ENCODE data around the gene ERC1. TPM values are rescaled to one million over a fixed set of nuclear protein-coding genes. Genes with fewer than 3 reads are reported as not detected.
"Not testable (repeated sequence)": the region's sequence is repeated elsewhere in the genome, so short reads cannot be mapped to it uniquely, and the experiment has no call there.

The ERC1 gene
- total RNA-seq, 1 experiment from 2014 or later = 7.7 TPM

DNA sequence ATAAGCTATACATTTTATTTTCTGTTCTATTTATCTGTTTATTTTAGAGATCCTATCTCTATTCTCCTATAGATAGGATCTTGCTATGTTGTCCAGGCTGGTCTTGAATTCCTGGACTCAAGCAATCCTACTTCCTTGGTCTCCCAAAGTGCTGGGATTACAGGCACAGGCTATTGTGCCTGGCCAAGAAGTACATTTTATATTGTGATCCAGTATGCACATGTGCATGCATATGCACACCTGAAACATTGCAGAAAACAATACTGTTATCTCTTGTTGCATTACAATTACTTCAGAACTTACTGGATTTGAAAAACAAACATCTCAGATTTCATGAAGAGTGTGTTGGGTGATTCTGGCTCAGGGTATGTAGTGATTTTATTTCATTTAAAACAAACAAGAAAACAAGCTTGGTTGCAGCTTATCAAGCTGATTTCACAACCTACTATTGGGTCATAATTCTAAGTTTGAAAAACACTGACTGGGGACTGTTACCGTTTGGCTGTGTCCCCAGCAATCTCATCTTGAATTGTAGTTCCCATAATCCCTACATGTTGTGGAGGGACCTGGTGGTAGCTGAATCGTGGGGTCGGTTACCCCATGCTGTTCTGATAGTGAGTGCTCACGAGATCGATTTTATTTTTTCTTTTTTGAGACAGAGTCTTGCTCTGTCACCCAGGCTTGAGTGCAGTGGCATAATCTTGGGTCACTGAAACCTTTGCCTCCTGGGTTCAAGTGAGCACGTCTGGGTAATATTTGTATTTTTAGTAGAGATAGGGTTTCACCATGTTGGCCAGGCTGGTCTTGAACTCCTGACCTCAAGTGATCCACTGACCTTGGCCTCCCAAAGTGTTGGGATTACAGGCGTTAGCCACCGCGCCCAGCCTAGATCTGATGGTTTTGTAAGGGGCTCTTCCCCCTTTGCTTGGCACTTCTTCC lies 31.3 kb downstream of the ERC1 start:
- DNase-seq (ENCODE audit: low spot score) = no peak

DNA sequence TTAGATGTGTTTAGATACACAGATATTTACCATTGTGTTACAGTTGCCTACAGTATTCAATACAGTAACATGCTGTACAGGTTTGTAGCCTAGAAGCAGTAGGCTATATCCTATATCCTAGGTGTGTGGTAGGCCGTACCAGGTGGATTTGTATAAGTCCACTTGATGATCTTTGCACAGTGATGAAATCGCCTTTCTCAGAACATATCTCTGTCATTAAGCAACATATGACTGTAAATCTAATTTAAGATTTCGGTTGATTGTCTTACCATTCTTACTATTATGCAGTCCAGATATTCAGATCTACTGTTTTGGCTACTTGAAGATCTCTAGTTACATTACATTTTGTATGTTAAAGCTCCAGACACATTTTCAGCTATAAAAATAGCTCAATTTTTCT lies 39.8 kb downstream of the ERC1 start:
- no peak for DNase-seq (ENCODE audit: low spot score)

DNA sequence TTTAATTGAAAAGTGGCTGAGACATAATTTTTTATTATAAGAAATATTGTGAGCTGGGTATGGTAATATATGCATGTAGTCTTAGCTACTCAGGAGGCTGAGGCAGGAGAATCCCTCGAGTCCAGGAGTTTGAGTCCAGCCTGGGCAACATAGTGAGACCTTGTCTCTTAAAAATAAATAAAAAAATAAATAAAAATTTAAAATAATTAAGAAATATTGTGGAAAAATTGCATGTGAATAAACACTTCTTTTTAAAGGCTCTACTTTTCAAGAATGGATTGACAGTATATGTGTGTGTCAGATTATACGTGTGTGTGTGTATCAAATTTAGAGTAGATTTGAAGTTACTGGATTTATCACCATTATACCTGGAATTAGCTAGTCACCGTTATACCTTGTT lies 43.2 kb downstream of the ERC1 start:
- no peak for DNase-seq (ENCODE audit: low spot score)

- DNase-seq (ENCODE audit: low spot score) = no peak
Observed at GRCh38 chr12:1034751-1035457, 43.9 kb downstream of the ERC1 start.

GRCh38 chr12:1041478-1041877 lies 50.5 kb downstream of the ERC1 start:
- DNase-seq (ENCODE audit: low spot score) = no peak

DNA sequence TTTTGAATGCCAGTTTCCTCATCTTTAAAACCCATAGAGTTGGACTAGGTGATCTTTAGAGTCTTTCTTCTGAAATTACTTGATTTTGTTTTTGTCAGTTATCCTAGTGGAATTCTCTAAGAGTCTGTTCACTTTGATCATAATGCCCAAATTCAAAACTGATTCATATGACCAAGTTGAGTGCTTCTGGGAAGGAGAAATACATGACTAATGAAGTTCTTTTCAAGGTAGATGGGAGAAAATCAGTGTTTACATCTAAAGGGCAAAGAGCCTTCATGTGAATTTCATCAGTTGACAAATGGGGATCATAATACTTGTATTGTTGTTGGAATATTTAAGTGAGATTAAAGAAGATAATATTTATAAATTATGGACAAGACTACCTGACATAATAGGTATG lies 53.2 kb downstream of the ERC1 start:
- DNase-seq (ENCODE audit: low spot score) = no peak

DNA sequence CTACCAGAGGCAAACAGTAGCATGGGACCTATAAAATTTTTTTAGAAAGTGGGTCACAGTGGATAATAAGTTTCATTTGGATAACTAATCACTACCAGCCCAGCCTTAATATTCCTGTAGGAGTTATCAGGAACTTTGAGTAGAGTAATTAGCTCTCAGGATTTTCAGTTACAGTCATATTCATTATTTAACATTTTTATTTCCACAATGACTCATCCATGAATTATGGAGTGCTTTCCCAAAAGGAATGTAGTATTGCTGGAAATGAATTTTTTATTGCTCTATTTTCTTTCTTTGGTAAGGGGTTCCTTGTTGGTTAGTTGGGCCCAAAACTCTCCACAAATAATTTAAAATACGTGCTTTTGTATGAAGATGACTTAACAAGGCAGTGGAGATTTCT lies 53.7 kb downstream of the ERC1 start:
- DNase-seq (ENCODE audit: low spot score) = peak; percentile 21

DNA sequence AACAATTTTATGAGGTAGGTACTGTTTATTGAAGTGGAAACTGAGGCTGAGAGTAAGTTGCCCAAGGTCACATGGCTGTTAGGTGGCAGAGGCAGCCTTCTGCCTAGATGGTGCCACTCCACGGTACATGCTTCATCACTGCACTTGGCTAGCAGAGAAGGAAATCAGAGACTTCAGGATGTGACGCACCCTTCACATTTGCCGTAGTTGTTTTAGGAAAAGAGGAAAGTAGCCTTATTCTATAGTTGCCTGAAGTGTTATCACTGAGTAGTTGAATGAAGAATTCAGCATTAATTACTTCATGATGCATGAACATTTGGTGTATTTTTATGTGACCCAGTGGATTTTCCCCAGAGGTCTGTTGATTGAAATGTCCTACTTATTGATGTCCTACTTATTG lies 55.7 kb downstream of the ERC1 start:
- no peak for DNase-seq (ENCODE audit: low spot score)

GRCh38 chr12:1047898-1048660 lies 57.1 kb downstream of the ERC1 start:
- DNase-seq (ENCODE audit: low spot score) = no peak

- DNase-seq (ENCODE audit: low spot score) = no peak
Observed at GRCh38 chr12:1050059-1050707, 59.2 kb downstream of the ERC1 start.

GRCh38 chr12:1051672-1052071 lies 60.6 kb downstream of the ERC1 start:
- DNase-seq (ENCODE audit: low spot score) = not testable (repeated sequence)

DNA sequence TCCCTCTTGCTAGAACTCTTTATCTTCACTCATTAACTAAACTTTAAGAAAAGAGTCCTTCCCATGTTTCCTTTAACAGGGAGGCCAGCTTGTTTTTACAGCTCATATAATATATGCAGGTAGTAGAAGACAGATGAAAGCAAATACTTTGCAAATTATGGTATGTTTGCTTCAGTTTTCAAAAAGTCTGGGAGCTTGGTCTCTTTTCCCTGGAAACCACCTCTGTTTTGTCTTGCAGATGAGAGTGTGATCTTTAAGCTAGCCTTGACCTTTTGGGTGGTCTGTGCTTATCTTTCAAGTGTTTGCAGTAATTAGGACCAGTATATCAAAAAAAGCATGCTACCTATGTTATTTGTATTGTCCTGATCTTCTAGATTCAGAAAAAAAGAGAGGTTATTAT lies 62.7 kb downstream of the ERC1 start:
- no peak for DNase-seq (ENCODE audit: low spot score)

DNA sequence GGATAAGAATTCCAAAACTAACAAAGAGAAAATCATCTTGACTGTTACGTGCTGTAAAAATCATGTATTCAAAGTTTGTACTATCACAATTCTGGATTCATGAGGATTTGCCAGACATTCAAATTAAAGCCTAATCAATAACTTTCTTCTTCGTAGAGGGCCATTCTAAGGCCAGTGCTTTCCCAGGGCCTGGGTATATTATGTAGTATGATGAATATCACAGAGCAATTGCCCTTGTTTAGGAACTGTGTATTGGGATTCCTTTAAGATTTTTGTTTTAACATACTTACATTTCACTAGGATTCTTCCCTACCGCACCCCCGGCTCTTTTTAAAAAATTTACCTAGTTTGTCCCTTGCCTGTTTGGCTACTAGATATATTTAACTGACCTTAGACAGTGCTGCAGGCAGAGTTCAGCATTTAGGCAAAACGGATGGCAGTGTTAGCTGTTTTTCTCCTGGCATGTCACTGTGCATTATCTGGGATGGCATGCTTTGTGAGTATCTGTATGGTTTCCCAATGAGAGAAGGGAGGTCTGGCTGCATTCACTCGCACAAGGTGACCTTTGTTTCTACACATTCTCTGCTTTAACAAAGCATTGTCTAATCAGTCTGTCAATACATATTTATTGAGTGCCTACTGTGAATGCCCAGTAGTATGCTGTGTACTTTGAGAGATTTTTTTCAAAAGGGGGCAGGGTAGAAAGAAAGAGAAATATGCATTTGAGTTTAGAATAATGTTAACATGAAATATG lies 63.3 kb downstream of the ERC1 start:
- DNase-seq (ENCODE audit: low spot score) = no peak

- no peak for DNase-seq (ENCODE audit: low spot score)
Observed at GRCh38 chr12:1056390-1056789, 65.4 kb downstream of the ERC1 start.

GRCh38 chr12:1058423-1058822 lies 67.4 kb downstream of the ERC1 start:
- no peak for DNase-seq (ENCODE audit: low spot score)

DNA sequence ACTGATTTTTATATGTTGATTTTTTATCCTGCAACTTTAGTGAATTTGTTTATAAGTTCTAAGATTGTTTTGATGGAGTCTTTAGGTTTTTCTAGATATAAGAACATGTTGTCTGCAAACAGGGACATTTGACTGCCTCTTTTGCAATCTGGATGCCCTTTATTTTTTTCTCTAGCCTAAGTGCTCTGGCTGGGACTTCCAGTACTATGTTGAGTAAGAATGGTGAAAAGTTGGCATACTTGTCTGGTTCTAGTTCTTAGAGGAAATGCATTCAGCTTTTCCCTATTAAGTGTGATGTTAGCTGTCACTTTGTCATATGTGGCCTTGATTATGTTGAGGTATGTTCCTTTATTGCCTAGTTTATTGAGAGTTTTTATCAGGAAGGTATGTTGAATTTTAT lies 68.1 kb downstream of the ERC1 start:
- no peak for DNase-seq (ENCODE audit: low spot score)

DNA sequence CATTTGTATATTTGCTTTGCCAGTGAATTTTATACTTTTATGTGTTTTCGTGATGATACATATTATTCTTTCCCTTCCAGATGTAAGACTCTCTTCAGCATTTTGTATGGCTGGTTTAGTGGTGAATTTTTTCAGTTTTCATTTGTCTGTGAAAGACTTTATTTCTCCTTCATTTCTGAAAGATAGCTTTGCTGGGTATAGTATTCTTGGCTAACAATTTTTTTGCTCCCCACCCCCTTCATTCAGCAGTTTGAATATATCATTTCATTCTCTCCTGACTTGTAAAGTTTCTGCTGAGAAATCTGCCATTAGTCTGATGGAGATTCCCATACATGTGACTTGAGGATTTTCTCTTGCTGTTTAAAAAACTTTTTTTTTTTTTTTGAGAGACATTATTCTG lies 72.8 kb downstream of the ERC1 start:
- DNase-seq (ENCODE audit: low spot score) = no peak

GRCh38 chr12:1064317-1064716 lies 73.3 kb downstream of the ERC1 start:
- no peak for DNase-seq (ENCODE audit: low spot score)

DNA sequence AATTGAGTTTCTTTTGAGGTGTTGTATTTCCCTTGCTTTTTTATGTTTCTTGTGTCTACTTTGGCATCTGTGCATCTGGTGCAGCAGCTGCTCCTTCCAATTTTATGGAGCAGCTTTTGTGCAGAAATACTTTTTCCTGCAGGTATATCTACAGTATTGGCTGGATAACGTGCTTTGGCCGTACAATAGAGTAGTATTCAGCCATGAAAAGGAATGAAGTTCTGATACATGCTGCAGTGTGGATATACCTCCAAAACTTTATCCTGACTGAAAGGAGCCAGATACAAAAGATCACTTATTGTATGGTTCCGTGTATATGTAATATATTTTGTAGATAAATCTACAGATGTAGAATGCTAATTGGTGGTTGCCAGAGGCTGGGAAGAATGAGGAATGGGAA lies 74.6 kb downstream of the ERC1 start:
- DNase-seq (ENCODE audit: low spot score) = no peak

DNA sequence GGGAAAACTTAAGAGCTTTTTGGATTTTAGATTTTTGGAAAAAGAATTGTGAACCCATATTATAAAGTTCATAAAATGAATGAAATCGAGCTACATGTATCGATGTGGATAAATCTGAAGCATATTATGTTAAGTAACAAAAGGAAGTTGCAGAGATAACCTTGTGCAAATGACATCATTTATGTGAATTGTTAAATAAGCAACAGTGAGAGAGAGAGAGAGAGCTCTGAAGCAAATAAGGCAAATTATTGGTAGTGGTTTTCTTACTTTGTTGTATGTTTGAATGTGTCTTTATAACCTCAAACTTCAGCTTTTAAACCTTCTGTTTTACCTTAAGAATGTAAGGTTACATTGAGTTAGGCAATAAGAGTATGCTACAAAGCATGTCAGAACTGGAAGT lies 78.8 kb downstream of the ERC1 start:
- no peak for DNase-seq (ENCODE audit: low spot score)

- DNase-seq (ENCODE audit: low spot score) = no peak
Observed at GRCh38 chr12:1071182-1071581, 80.2 kb downstream of the ERC1 start.

Data from A172 (cell line).